Neural cell (in vitro differentiated cells): ENCODE measurements around the gene SYNJ1. TPM values are rescaled to one million over a fixed set of nuclear protein-coding genes. Genes with fewer than 3 reads are reported as not detected.

Experiments
- H2AFZ ChIP-seq: fragments of 200-600, 300-800 bp; sonication (generic), shearing (Covaris generic); 2 replicates; pipeline ENCODE4 v1.6.0; 2014; ENCODE audit warnings: low read depth, mild to moderate bottlenecking, antibody characterized with exemption, low read length, moderate library complexity
- H3F3A ChIP-seq: fragments of 200-600 bp; shearing (Covaris generic); 2 replicates; pipeline ENCODE4 v1.6.1; 2016; ENCODE audit warnings: mild to moderate bottlenecking, moderate library complexity, mixed read lengths, antibody characterized with exemption, low read length; ENCODE audit not compliant: insufficient read depth, poor library complexity, severe bottlenecking
- H3K27ac ChIP-seq: fragments of 200-600, 300-800 bp; sonication (generic), shearing (Covaris generic); 2 replicates; pipeline ENCODE4 v1.5.1; 2014; ENCODE audit warnings: mild to moderate bottlenecking, low read length, moderate library complexity
- H3K27me3 ChIP-seq: fragments of 300-800, 200-600 bp; sonication (generic), shearing (Covaris generic); 2 replicates; pipeline ENCODE4 v1.6.0; 2014; ENCODE audit warnings: mild to moderate bottlenecking, low read depth, low read length, moderate library complexity; ENCODE audit not compliant: insufficient read depth
- H3K36me3 ChIP-seq: fragments of 300-800, 200-600 bp; sonication (generic), shearing (Covaris generic); 2 replicates; pipeline ENCODE4 v1.5.1; 2014; ENCODE audit warnings: mild to moderate bottlenecking, antibody characterized with exemption, low read length, moderate library complexity; ENCODE audit not compliant: insufficient read depth
- H3K4me2 ChIP-seq: fragments of 300-800, 200-600 bp; sonication (generic), shearing (Covaris generic); 2 replicates; pipeline ENCODE4 v1.6.0; 2014; ENCODE audit warnings: mild to moderate bottlenecking, low read length
- H3K4me3 ChIP-seq: fragments of 300-800, 200-600 bp; sonication (generic), shearing (Covaris generic); 2 replicates; pipeline ENCODE4 v1.5.1; 2014; ENCODE audit warnings: mild to moderate bottlenecking, low read length, moderate library complexity
- H3K79me2 ChIP-seq: fragments of 200-600 bp; shearing (Covaris generic); replicated peaks from 2 replicates; pipeline ENCODE4 v1.6.0; 2014; ENCODE audit warnings: mild to moderate bottlenecking, low read length, moderate library complexity; ENCODE audit not compliant: insufficient read depth
- H3K9ac ChIP-seq: fragments of 300-800, 200-600 bp; sonication (generic), shearing (Covaris generic); 2 replicates; pipeline ENCODE4 v1.6.1; 2016; ENCODE audit warnings: mild to moderate bottlenecking, low read length, mixed read lengths
- H3K9me2 ChIP-seq: fragments of 200-600 bp; shearing (Covaris generic); 2 replicates; pipeline ENCODE4 v1.6.1; 2016; ENCODE audit warnings: mild to moderate bottlenecking, low read length, mixed read lengths; ENCODE audit not compliant: insufficient read depth
- H3K9me3 ChIP-seq: fragments of 200-600, 300-800 bp; sonication (generic), shearing (Covaris generic); 2 replicates; pipeline ENCODE4 v1.6.1; 2016; ENCODE audit warnings: mild to moderate bottlenecking, mixed run types, low read length, moderate library complexity, mixed read lengths
- H4K20me1 ChIP-seq: fragments of 200-600 bp; shearing (Covaris generic); 2 replicates; pipeline ENCODE4 v1.6.1; 2016; ENCODE audit warnings: mild to moderate bottlenecking, mixed run types; ENCODE audit not compliant: insufficient read depth
- EP300 ChIP-seq: fragments of 450-650 bp; conservative IDR thresholded peaks from 2 replicates; pipeline ENCODE4 v1.6.1; 2014; ENCODE audit warnings: antibody characterized with exemption, mild to moderate bottlenecking, moderate library complexity; ENCODE audit not compliant: poor library complexity, severe bottlenecking
- EZH2 ChIP-seq: fragments of 200-600, 300-800 bp; shearing (Covaris generic), sonication (generic); IDR thresholded peaks from 2 replicates; pipeline ENCODE4 v1.6.1; 2014; ENCODE audit warnings: antibody characterized with exemption, low read length, borderline replicate concordance, mild to moderate bottlenecking; ENCODE audit not compliant: insufficient read depth, poor library complexity, severe bottlenecking
- MXI1 ChIP-seq: fragments of 450-650 bp; conservative IDR thresholded peaks from 2 replicates; pipeline ENCODE4 v1.6.1; 2014; ENCODE audit warnings: antibody characterized with exemption, mild to moderate bottlenecking; ENCODE audit not compliant: poor library complexity, severe bottlenecking
- POLR2AphosphoS5 ChIP-seq: IDR thresholded peaks from 2 replicates; pipeline ENCODE4 v1.6.1; 2012
- RAD21 ChIP-seq: fragments of 450-650 bp; conservative IDR thresholded peaks from 2 replicates; pipeline ENCODE4 v1.6.1; 2014; ENCODE audit warnings: antibody characterized with exemption, mild to moderate bottlenecking, moderate library complexity
- SMC3 ChIP-seq: fragments of 450-650 bp; conservative IDR thresholded peaks from 2 replicates; pipeline ENCODE4 v1.6.1; 2014; ENCODE audit warnings: antibody characterized with exemption, mild to moderate bottlenecking, moderate library complexity; ENCODE audit not compliant: poor library complexity
- TAF1 ChIP-seq: IDR thresholded peaks from 2 replicates; pipeline ENCODE4 v1.6.1; 2012; ENCODE audit warnings: low read depth
- polyA plus RNA-seq: library from polyadenylated mRNA; depleted of rRNA; stranded (reverse); fragments of >200 nt; gene quantifications from 2 replicates; pipeline ENCODE4 v1.2.3, GENCODE V29; 2014
- TF ChIP-seq, protein P1 (sequence below): IDR thresholded peaks from 2 replicates; pipeline ENCODE4 v1.6.1; 2012; ENCODE audit warnings: borderline replicate concordance
- TF ChIP-seq, protein P2 (sequence below): fragments of 450-650 bp; IDR thresholded peaks from 2 replicates; pipeline ENCODE4 v1.5.1; 2014; ENCODE audit warnings: antibody characterized with exemption, mild to moderate bottlenecking, moderate library complexity; ENCODE audit not compliant: poor library complexity, severe bottlenecking

The SYNJ1 gene
- polyA plus RNA-seq, 1 donor from 2014 or later = 24.1 TPM

DNA sequence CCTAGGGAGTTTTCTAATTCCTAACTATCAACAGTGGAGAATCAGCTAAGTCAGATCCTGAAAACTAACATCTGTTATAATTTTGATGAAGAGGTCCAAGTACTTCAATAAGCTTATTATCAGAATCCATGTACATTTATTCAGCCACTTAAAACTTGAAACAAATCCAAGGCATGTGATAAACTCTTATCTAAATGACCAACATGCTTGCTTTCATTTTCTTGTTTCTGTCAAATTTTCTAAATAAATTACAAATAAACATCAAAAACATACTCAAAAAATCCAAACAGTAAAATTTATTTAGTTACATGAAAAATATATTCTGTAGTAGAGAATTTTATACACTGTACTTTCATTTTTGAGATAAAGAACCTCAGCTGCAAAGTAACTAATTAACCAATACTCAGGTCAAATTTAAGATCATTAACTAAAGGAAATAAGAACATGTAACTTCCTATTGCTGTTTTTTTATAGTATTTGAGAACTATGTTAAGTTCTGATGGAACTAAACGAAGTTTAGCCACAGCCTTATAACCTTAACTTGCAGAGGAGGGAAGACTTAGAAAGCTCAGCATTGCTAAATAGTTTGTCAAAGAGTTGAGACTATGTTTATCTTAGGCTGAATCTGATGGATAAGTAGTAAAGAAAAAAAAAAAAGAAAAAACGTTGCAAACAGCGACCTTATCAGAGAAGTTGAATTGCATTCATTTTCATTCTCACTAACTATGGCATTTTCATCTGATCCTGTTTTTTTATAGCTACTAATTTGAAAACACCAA, 44.9 kb downstream of the SYNJ1 start:
- TF ChIP-seq EZH2 (no peak), MXI1 (no peak), EP300 (no peak), TAF1 (no peak), SMC3 (no peak), POLR2AphosphoS5 (no peak), RAD21 (no peak)
- TF ChIP-seq, protein P1, sequence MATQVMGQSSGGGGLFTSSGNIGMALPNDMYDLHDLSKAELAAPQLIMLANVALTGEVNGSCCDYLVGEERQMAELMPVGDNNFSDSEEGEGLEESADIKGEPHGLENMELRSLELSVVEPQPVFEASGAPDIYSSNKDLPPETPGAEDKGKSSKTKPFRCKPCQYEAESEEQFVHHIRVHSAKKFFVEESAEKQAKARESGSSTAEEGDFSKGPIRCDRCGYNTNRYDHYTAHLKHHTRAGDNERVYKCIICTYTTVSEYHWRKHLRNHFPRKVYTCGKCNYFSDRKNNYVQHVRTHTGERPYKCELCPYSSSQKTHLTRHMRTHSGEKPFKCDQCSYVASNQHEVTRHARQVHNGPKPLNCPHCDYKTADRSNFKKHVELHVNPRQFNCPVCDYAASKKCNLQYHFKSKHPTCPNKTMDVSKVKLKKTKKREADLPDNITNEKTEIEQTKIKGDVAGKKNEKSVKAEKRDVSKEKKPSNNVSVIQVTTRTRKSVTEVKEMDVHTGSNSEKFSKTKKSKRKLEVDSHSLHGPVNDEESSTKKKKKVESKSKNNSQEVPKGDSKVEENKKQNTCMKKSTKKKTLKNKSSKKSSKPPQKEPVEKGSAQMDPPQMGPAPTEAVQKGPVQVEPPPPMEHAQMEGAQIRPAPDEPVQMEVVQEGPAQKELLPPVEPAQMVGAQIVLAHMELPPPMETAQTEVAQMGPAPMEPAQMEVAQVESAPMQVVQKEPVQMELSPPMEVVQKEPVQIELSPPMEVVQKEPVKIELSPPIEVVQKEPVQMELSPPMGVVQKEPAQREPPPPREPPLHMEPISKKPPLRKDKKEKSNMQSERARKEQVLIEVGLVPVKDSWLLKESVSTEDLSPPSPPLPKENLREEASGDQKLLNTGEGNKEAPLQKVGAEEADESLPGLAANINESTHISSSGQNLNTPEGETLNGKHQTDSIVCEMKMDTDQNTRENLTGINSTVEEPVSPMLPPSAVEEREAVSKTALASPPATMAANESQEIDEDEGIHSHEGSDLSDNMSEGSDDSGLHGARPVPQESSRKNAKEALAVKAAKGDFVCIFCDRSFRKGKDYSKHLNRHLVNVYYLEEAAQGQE = no peak
- TF ChIP-seq, protein P2, sequence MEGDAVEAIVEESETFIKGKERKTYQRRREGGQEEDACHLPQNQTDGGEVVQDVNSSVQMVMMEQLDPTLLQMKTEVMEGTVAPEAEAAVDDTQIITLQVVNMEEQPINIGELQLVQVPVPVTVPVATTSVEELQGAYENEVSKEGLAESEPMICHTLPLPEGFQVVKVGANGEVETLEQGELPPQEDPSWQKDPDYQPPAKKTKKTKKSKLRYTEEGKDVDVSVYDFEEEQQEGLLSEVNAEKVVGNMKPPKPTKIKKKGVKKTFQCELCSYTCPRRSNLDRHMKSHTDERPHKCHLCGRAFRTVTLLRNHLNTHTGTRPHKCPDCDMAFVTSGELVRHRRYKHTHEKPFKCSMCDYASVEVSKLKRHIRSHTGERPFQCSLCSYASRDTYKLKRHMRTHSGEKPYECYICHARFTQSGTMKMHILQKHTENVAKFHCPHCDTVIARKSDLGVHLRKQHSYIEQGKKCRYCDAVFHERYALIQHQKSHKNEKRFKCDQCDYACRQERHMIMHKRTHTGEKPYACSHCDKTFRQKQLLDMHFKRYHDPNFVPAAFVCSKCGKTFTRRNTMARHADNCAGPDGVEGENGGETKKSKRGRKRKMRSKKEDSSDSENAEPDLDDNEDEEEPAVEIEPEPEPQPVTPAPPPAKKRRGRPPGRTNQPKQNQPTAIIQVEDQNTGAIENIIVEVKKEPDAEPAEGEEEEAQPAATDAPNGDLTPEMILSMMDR = no peak
- H3K27ac ChIP-seq = no peak overlapping the region
- H2AFZ ChIP-seq = no peak overlapping the region

DNA sequence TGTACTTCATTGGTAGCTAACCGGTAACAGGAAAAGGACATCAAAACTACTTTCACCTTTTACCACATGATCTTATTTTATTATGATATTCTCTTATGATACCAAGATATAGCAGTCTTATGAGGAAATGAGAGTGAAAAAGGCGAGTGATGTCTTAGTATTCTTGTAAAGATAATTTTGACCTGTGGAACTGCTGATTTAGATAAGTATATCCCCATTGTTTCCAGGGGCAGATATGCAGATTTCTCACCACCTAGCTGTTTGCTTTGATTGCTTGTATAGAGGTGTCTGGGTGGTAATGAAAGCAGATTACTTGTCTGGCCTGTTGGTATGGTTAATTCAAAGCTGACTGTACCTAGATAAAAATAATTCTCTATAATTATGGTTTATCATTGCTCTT, 53.1 kb downstream of the SYNJ1 start:
- Histone ChIP-seq H3K27me3 (no peaks in the 10 kb centered on the region), H3K9ac (no peak overlapping the region), H2AFZ (no peak overlapping the region), H3F3A (no peaks in the 10 kb centered on the region), H3K4me3 (no peak overlapping the region), H4K20me1 (no peaks in the 10 kb centered on the region), H3K27ac (no peak overlapping the region), H3K9me3 (no peaks in the 10 kb centered on the region), H3K9me2 (no peaks in the 10 kb centered on the region), H3K79me2 (no peaks in the 10 kb centered on the region), H3K36me3 (peaks cover 14% of the 10 kb centered on the region), H3K4me2 (no peak overlapping the region)
- TF ChIP-seq POLR2AphosphoS5 (no peak), EZH2 (no peak), SMC3 (no peak), TAF1 (no peak), MXI1 (no peak), RAD21 (no peak), EP300 (no peak)
- TF ChIP-seq, protein P2 = no peak
- TF ChIP-seq, protein P1 = no peak

More for the DNA sequence above, 44.9 kb downstream of the SYNJ1 start:
- H3K36me3 ChIP-seq = peaks cover 5% of the 10 kb centered on the region
- no peaks in the 10 kb centered on the region for H3K79me2 ChIP-seq
- H3K4me3 ChIP-seq = no peak overlapping the region
- no peaks in the 10 kb centered on the region for H3K9me2 ChIP-seq
- no peaks in the 10 kb centered on the region for H3F3A ChIP-seq
- no peaks in the 10 kb centered on the region for H3K9me3 ChIP-seq
- H4K20me1 ChIP-seq = no peaks in the 10 kb centered on the region
- no peak overlapping the region for H3K9ac ChIP-seq
- no peak overlapping the region for H3K4me2 ChIP-seq
- no peaks in the 10 kb centered on the region for H3K27me3 ChIP-seq
